NCI-H460 (cell line): ENCODE results near the gene PHC1. TPM values are rescaled to one million over a fixed set of nuclear protein-coding genes. Genes with fewer than 3 reads are reported as not detected.

Experiments
- DNase-seq: peaks from one replicate; pipeline ENCODE4 v3.0.0-alpha.2; 2016; ENCODE audit warnings: low read depth; ENCODE audit errors: extremely low read depth
- total RNA-seq: library from RNA; depleted of rRNA; stranded (reverse); fragments of >200 nt; shearing (Covaris generic); gene quantifications from 2 replicates; pipeline ENCODE4 v1.2.3, GENCODE V29; 2014

The PHC1 gene
- total RNA-seq, 1 experiment from 2014 or later = 12.0 TPM

DNA sequence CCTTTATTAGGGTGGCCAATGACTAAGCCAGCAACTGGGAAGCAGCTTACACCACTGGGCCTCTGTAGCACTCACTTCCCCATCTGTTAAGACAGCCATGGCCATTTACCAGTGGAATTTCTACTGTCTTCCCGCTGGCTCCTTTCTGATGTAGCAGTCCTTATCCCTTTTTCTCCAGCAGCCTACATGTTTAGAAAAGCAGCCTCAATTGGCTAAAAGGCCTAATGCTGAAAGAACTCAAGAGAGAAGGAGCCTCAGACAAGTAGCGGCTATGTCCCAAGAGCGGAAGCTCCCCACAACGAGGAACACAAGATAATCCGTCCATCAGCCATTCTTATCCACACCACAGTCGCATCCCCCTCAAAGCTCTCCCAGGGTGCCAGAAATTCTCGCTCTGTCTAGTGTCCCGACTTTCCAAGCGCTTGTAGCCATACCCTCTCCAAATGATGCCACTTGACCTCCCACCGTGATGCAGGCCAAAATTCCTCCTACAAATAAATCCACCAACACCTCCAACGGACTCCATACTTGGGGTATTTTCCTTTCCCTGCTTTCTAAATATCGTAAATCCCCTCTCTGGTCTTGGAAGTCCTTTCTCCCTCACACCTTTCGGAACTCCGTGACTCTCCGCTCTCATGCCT is 34.5 kb downstream of the PHC1 start:
- DNase-seq = no peak

DNA sequence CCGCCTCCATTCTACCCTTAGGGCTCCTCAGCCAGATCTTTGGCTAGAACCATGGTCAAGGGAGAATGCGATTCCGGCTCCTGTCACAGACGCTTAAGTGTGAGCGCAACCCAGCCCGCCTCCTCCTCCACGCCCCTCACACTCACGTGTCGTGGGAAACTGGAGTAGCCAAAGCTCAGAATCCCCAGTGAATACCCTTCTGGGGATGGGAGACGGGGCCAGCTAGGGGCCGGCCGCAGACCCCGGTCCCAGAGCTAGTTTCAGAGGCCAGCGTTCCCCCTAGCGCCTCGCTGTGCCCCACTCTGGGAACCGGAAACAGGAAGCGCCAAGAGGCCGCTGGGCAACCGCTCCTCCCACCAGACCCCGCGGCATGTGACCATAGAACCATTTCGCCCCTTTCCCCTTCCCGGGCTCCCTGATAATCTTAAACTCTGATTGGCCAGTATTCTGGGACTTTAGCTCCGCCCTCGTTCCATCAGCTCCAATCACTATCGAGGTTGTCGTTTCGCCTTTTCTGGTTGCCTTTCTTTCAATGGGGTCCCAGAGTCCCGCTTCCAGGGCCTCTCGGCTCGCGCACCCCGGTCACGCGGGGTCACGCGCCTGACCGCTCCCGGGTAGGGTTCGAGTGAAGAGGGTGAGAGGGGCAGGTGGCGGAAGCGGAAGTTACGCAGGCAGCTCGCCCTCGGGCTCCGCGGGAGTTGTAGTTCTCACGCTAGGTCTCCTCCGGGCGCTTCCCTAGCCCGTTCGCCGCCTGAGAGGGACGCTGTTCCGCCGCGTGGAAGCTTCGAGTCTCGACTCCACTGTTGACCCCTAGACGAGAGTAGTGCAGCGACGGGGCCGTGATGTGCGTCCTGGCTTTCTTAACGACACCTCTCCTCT is 35.3 kb downstream of the PHC1 start, which contains the start of gene M6PR:
Gene M6PR, minus strand, starts transcription at position 304 of the 879 bp plus-strand sequence. CDS start 3,241 bp downstream, outside the sequence.
- peak; percentile 92 for DNase-seq

DNA sequence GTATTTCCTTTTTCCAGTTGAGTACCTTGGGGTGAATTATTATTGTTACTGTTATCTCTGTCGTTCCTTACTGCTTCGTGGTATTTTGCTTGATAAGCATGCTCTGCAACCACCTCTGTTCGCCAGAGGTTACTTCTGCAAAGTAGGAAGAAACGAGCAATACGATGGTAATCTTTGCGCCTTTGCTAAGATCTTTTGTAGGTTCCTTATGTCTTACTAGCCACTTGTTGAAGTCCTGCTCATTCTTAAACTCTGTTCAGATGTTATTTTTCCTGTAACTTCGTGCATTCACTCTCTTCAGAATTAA is 35.9 kb downstream of the PHC1 start:
- DNase-seq = no peak

DNA sequence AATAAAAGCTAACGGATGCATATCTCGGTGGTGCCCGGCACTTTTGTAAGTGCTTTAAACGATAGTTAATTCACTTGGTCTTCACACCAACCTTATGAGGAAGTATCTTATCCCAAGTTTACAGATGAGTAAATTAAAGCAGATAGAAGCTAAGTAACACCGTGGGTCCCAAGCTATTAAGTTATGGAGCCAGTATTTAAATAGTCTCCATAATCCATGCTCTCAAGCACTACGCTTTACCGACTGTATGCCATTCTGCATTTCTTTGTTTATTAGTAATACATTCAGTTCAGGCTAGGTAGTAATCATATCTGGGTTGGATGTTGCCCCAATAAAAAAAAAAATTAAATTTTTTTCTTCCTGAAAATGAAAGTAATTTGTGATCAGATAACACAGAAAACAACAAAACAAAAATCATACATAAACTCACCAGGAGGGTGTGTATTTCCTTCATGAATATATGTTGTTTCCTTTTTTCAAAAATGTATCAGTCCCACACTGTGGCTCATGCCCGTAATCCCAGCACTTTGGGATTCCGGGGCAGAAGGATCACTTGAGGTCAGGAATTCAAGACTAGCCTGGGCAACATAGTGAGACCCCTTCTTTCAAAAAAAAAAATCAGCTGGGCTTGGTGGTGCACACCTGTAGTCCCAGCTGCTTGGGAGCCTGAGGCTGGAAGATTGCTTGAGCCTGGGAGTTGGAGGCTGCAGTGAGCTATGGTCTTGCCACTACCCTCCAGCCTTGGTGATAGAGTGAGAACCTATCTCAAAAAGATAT is 36.6 kb downstream of the PHC1 start:
- no peak for DNase-seq

DNA sequence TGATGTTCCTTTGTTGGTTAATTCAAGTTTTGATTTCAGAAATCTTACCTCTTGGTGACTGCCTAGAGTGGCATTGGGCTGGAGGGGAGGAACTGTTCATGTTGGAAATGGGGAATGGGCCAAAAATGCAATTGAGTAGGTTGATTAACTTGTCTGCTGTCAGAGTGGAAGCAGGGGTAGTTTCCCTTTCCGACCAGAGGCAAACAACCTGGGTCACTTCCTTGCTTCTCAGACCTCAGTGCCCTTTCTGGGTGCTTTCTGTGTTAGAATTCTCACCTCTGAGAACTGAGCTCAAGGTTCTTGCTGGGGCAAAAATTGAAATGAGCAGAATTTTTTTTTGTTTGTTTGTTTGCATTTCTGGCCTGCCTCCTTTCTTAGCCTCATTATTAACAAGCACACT is 37.4 kb downstream of the PHC1 start:
- DNase-seq = no peak

DNA sequence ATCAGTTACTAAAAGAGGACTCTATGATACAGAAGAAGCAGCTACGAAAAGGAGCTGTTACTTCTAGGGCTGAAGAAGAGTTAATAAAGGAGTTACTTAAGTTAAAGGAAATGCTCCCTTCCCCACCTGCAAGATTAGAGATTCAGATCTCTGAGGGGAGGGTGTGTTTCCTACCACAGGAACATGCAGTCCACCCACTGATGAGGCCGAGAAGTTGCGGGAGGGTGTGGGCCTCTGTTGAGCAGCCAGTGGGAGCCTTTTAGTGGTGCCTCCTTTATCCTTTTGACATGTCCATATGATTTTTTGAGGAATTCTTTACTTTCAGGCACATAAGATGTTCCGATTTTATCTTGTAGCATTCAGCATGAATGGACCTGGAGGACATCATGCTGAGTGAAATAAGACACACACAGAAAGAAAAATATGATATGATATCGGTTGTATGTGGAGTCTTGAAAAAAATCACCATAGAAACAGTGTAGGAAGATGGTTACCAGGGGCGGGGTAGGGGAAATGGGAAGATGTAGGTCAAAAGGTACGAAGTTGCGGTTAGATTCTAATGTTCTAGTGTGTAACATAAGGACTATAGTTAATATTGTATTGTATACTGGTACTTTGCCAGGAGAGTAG is 39.6 kb downstream of the PHC1 start:
- DNase-seq = no peak

DNA sequence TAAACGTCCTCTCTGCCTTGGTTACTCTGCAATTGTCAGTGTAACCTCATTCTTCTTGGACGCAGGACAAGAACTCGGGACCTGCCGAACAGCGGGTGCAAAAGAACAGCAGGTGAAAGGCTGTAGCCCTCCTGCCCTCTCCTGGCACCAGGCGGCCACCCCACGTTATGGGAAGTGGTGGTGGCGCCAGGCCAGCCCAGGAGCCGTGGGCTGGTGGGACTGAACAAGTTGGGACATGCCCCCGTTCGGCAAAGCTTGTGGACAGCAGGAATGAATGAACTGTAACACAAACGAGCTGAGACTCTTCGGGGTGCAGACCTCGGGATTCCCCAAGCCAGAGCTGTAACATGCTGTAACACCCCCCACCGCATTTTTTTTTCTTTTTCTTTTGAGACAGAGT is 41.8 kb downstream of the PHC1 start:
- DNase-seq = no peak

DNA sequence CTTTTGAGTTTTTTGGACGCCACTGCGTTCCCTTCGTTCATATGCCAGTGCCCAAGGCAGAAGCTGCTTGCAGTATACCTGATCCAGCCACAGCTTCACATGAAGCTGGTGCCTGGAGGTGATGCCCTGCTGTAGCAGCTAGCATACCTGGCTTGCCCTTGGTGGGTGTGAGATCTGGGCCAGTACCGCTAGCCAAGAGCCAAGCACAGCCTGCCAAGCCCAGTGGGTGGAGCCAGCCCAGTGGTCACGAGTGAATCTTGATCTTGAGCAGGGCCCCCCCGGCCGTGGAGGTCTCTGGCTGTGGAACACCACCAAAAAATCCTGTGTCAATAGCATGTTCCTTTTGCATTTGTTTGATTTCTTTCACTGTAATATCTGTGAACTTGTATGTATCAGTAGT is 42.5 kb downstream of the PHC1 start:
- no peak for DNase-seq

DNA sequence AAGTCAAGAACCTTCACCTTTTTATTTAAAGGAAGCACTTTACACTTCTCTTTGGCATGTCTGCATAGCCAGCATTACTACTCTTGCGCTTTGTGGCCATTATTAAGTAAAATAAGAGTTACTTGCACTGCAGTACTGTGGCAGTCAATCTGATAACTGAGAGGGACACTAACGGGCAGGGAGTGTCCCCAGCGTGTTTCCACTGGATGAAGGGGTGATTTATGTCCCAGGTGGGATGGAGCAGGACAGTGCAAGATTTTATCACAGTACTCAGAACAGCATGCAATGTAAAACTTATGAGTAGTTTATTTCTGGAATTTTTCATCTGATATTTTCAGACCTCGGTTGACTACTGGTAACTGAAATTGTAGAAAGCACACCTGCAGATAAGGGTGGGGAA is 43.3 kb downstream of the PHC1 start:
- DNase-seq = no peak

DNA sequence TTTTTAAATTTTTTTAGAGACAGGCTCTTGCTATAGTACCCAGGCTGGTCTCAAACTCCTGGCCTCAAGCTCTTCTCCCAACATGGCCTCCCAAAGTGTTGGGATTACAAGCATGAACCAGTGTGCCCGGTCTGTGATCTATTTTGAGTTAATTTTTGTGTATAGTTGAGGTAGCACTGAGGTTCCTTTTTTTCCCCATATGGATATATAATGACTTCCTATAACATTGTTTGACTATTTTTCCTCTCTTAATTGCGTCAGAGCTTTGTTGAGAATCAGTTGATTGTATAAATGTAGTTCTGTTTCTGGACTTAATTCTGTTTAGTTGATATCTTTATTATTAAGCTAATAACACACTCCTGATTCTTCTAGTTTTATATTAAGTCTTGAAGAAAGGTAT is 43.8 kb downstream of the PHC1 start:
- DNase-seq = no peak

DNA sequence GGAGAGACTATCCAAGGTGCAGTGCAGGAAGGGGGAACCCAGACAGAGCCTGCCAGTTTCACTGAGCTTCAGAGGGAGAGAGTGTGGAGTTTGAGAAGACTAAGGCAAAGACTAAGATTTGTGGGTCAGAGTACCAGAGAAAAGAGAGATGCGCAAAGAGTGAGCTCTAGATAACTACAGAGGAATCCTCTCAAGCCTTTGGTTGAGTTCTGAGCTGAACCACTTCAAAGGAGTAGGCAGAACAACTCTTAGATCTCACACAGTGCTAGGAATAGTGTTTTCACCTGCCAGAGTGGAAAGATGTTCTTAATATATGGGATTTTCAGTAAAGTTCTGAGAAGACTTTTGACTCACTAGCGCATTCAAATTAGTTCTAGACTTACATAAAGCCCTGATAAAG is 45.9 kb downstream of the PHC1 start:
- DNase-seq = no peak

DNA sequence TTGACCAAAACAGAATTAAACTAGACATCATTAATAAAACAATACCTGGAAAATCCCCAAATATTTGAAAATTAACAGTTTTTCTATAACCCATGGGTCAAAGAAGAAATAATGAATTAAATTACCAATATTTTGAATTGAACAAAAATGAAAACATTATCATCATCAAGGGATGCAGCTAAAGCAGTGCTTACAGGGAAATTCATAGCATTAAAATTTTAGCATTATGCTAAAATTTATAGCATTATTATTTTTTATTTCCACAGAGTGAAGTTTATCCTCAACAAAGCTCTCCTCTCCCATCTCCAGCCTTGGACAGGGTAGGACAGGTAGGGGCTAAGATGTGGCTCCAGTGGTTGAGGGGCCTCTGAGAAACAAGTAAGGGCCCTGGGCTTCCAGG is 54.5 kb downstream of the PHC1 start:
- no peak for DNase-seq

DNA sequence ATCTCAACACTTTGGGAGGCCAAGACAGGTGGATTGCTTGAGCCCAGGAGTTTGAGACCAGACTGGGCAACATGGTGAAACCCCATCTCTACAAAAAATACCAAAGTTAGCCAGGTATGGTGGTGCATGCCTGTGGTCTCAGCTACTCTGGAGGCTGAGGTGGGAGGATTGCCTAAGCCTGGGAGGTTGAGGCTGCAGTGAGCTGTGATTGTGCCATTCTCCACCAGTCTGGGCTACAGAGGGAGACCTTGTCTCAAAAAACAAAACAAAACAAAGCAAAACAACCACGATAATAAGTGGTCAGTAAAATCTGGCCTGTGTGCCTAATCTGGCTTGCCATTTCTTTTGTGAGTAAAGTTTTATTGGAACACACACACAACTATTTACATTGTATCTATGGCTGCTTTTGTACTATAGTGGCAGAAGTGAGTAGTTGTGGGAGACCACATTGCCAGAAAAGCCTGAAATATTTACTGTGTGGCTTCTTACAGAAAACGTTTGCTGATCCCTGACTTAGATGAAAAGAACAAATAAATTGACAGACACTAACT is 55.6 kb downstream of the PHC1 start:
- DNase-seq = no peak

DNA sequence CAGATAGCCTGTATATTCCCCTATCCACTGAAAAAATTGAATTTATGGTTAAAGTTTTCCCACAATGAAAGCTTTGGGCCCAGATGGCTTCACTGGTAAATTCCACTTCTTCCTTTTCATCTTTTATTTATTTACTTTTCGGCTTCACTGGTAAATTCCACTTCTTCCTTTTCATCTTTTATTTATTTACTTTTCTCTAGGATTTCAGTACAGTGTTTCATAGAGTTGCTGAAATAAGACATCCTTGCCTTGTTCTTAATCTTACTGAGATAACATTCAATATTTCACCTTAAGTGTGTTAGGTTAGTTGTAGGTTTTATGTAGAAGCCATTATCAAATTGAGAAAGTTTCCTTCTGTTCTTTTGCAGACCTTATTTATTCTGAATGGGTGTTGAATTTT is 56.1 kb downstream of the PHC1 start:
- DNase-seq = no peak

DNA sequence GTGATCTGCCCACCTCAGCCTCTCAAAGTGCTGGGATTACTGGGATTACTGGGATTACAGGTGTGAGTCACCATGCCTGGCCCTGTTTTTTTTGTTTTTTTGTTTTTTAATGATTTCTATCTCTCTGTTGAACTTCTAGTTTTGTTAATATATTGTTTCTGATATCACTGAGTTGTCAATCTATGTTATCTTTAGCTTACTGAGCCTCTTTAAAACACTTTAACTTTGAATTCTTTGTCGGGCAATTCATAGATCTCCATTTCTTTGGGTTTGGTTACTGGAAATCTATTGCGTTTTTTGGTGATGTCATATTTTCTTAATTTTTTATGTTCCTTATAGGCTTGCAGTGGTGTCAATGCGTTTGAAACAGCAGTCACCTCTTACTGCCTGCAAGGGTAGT is 65.8 kb downstream of the PHC1 start:
- DNase-seq = no peak

DNA sequence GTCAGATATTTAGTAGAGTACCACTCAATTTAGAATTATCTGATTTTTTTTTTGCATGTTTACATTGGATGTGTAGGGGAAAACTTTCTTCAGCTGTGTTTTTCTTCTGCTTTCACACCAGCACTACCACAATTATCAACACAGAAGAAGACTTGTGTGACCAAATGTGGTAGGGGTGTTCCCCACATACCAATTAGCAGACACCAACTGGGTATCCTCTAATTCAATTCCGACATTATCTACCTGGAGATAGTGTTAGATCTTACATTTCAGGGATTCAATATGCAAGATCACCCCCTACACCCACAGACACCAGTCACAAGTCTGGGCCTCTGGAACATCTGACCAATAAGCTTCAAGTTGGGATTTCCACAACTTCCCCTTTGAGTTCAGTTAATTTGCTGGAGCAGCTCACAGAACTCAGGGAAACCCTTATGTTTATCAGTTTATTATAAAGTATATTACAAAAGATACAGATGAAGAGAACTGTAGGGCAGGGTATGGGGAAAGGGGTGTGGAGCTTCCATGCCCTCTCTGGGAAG is 71.0 kb downstream of the PHC1 start:
- no peak for DNase-seq

DNA sequence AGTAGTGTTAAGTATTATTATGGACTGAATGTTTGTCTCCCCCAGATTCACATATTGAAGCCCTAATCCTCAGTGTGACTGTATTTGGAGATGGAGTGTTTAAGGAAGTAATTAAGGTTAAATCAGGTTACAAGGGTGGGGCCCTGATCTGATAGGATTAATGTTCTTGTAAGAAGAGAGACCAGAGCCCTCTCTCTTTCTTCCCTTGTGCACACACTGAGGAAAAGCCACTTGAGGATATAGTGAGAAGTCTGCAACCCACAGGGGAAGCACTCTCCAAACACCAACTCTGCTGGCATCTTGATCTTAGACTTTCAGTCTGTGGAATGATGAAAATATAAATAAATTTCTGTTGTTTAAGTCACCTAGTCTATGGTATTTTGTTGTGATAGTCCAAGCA is 72.9 kb downstream of the PHC1 start:
- no peak for DNase-seq

DNA sequence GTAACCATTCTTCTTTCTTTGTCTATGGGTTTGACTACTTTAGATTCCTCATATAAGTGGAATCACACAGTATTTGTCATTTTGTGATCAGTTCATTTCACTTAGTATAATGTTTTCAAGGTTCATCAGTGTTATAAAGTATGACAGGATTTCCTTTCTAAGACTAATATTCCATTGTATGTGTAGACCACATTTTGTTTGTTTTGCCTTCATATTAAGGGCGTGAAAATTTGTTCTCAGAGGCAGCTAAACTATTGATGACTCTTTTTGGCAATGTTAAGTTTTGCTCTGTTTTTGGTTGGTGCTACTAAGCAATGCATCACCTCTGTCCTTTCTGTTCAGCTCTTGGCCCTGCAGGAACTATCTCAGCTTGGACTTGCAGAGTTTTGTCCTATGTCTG is 73.4 kb downstream of the PHC1 start:
- DNase-seq = no peak

DNA sequence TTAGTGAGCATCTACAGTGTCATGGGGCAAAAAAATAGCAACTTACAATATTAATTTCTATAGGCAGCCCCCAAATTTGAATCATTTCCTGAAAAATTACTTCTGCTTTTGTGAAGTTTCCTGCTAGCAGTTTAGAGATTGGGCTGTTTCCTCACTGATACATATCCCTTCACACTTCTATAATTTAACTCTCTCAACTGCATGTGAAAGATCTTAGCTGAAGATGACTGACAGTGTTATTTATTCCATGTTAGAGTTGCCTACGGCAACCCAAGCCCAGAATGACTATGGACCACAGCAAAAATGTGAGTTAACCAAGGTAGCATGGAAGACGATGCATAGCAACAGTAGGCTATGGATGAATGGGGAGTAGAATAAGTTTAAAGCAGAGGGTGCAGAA is 75.1 kb downstream of the PHC1 start, which contains the start of gene KLRG1:
Gene KLRG1, plus strand, starts transcription at position 134 of the 400 bp plus-strand sequence. Its CDS starts 90 bp downstream, at position 224.
- no peak for DNase-seq
